DND-41 (cell line): ENCODE results near the gene ARHGAP6.

Source experiments
- EZH2 ChIP-seq: IDR thresholded peaks from 3 replicates; pipeline ENCODE4 v1.6.1; 2012; ENCODE audit warnings: borderline replicate concordance, low read depth, mild to moderate bottlenecking, moderate library complexity, low read length, inconsistent platforms; ENCODE audit not compliant: severe bottlenecking
- TF ChIP-seq, protein P1 (sequence below): IDR thresholded peaks from 2 replicates; pipeline ENCODE4 v1.5.1; 2012; ENCODE audit warnings: borderline replicate concordance, low read length, moderate library complexity, mild to moderate bottlenecking; ENCODE audit not compliant: poor library complexity, severe bottlenecking; ENCODE audit errors: extremely low read depth

DNA sequence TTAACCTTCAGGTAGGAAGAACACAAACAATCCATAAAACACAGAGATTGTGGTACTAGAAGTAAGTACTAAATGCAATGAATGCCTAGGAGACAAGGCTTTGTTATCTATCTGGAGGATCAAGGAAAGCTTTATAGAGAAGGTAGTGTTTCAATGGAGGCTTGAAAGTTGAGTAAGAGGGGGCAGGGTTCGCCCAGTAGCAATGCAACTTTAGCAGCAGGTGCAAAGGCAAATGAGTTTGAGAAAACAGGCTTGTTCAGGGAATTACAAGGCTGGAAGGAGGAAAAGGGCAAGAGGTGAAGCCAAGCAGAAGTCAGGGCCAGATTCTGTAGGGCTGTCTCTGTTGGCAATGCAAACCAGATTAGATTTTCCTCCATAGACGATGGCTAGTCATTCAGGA, 408.0 kb downstream of the ARHGAP6 start:
- TF ChIP-seq EZH2, result no peak
- TF ChIP-seq, protein P1, sequence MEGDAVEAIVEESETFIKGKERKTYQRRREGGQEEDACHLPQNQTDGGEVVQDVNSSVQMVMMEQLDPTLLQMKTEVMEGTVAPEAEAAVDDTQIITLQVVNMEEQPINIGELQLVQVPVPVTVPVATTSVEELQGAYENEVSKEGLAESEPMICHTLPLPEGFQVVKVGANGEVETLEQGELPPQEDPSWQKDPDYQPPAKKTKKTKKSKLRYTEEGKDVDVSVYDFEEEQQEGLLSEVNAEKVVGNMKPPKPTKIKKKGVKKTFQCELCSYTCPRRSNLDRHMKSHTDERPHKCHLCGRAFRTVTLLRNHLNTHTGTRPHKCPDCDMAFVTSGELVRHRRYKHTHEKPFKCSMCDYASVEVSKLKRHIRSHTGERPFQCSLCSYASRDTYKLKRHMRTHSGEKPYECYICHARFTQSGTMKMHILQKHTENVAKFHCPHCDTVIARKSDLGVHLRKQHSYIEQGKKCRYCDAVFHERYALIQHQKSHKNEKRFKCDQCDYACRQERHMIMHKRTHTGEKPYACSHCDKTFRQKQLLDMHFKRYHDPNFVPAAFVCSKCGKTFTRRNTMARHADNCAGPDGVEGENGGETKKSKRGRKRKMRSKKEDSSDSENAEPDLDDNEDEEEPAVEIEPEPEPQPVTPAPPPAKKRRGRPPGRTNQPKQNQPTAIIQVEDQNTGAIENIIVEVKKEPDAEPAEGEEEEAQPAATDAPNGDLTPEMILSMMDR, result no peak
